GM18867 (cell line): ENCODE data around the gene TMEM178B.
"Not testable (repeated sequence)": the region's sequence is repeated elsewhere in the genome, so short reads cannot be mapped to it uniquely, and the experiment has no call there.

Experiments used
- ATAC-seq: cut with Tn5 transposase; IDR thresholded peaks from one replicate; pipeline ENCODE4 v1.9.1; 2021; ENCODE audit warnings: mild to moderate bottlenecking, moderate library complexity; ENCODE audit not compliant: unreplicated experiment

The TMEM178B gene

DNA sequence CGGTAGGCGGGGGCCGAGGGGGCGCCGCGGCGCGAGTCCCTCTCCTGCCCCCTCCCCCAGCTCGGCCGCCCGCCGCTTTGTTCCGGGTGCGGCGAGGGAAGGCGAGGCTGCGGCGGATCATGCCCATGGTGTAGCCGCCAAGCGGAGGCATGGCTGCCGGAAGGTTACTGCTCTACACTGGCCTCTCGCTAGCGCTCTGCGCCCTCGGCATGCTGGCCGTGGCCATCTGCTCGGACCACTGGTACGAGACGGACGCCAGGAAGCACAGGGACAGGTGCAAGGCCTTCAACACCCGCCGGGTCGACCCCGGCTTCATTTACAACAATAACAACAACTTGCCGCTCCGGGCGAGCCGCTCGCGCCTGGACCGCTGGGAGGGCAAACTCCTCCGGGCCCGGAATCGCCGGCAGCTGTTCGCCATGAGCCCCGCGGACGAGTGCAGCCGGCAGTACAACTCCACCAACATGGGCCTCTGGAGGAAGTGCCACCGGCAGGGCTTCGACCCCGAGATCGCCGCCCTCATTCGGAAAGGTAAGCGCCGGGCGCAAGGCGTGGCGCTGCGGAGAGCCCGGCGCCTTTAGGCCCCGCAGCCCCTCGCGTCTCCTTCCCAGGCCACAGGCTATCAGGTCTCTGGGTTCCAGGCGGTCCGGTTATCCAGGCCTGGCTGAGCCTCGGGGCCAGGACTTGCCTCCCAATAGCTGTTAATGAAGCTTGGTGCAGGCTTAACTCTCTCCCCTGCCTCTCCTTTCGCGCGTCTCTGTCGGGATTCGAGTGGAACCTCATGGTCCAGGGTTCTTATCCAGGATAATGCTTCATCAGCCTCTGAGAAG, 513 bp downstream of the TMEM178B start:
- no peak for ATAC-seq

DNA sequence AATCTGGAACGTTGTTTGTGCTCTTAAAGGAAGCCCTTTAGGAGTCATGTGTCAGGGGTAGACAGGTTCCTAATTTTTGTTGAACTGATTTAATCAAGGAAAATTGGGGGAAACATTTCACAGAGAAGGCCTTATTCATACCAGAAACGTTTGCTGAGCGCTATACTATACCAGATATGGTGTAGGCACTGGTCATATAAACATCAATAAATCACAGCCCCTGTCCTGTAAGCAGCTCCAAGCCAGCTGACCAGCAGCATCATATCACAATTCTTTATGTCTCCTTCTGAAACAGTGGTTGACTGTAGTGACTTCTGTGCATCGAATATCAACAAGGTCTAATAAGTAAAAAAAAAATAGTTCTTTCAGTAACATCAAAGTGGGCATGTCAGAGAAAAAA, 1.1 kb downstream of the TMEM178B start:
- ATAC-seq, result no peak

GRCh38 chr7:141076377-141076776, 2.5 kb downstream of the TMEM178B start:
- no peak for ATAC-seq

DNA sequence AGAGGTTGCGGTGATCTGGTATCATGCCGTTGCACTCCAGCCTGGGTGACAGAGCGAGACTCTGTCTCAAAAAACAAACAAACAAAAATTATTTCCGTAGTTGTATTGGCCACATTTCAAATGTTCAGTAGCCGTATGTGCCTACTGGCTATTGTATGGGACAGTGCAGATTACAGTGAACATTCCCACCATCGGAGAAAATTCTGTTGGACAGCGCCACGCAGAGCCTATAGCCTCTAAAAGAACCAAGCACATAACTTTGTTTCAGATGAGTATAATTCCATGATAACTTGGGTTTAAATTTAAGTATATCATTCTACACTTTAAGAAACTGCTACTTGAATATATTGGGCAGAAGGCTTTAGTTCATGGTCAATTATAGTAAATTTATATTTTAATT, 5.4 kb downstream of the TMEM178B start:
- ATAC-seq, result no peak

DNA sequence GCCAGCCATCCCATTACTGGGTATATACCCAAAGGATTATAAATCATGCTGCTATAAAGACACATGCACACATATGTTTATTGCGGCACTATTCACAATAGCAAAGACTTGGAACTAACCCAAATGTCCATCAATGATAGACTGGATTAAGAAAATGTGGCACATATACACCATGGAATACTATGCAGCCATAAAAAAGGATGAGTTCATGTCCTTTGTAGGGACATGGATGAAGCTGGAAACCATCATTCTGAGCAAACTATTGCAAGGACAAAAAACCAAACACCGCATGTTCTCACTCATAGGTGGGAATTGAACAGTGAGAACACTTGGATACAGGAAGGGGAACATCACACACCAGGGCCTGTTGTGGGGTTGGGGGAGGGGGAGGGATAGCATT, 15.6 kb downstream of the TMEM178B start:
- ATAC-seq, result not testable (repeated sequence)

- ATAC-seq, result no peak
Observed at GRCh38 chr7:141094336-141095070, 20.6 kb downstream of the TMEM178B start.

GRCh38 chr7:141097430-141097829, 23.6 kb downstream of the TMEM178B start:
- no peak for ATAC-seq

- no peak for ATAC-seq
Observed at GRCh38 chr7:141102436-141102835, 28.6 kb downstream of the TMEM178B start.

DNA sequence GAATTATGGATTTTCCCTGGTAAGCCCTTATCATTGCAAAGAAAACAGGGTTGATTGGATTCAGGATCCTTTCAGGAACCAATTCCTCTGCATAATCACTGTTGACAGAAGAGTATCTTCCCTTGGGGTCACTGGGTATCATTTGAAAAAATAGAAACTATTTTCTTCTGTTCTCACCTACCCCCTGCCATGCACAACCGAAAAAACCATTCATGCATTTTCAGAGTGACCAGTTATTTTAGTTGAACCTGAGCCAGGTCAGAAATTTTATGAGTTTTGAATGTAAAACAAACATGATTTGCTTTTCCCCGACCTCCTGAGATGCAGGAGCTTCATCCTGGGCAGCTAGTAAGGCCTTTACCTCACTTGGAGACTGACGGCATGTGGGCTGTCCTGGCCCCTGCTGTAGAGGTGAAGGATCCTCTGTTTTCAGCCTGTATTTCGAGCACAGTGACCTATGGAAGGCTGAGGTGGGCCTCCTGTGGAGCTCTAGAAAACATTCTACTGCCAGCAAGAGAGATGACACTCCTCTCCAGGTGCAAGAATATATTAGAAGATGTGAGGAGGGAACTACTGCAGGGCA, 30.1 kb downstream of the TMEM178B start:
- no peak for ATAC-seq

GRCh38 chr7:141113131-141113530, 39.3 kb downstream of the TMEM178B start:
- no peak for ATAC-seq

DNA sequence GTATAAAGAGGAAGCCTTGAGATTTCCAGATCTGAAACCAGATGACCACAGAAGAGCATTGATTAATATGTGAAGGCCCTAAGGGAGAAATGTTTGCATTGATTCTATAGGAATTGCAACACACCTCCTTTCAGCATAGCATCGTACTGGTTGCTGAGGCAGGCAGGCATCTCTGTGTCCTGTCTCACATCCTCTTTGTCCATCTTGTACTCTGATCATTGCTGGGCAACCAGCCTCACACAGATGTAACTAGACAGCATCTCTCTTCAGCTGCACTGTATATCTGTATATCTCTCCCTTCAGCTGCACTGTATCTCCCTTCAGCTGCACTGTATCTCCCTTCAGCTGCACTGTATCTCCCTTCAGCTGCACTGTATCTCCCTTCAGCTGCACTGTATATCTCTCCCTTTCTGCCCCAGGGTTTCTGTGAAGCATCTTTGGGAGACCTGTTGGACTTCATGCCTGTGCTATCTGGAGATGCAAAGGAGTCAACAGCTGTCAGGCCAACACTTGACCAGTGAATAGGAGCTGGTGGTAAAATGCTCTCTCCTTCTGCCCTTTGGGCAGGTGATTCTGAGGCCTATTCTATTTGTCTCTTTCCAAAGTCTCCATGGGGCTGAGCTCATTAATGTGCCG, 40.3 kb downstream of the TMEM178B start:
- no peak for ATAC-seq

DNA sequence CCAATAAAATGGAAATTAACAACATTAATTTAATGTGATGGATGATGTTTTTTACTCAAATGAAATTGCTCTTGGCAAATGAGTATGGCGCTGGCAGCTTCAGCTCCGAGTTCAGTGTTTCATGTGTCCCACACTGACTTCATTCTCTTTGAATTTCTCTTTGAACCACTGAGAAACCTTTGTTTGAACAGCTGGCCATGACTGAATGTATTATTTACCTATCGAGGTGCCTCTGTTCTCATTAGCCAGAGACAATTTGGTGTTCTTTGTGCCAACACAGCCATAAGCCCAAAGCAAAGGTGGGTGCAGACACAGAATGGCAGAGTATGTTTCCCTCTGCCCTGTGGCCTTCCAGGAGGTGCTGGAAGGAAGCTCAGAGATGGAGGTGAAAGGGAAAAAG, 42.1 kb downstream of the TMEM178B start:
- no peak for ATAC-seq

- not testable (repeated sequence) for ATAC-seq
Observed at GRCh38 chr7:141116661-141117060, 42.8 kb downstream of the TMEM178B start.

DNA sequence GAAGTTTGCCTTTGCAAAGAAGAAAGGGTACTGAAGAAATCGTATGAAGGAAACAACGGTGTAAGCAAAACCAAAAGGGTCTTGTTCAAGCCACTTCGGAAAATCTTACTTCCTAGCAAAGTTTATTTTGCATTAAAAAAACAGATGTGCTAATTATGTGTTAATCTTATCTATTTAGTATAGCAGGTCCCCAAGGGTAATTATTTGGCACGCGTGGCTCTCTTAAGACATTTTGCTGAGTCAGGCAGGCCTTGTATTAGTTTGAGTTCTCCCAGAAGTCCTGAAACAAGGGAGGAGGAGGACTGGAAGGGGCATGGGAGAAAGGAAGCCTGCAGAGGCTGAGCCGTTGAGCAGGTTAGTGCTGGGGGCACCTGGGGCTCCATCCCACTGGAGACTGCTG, 44.9 kb downstream of the TMEM178B start:
- no peak for ATAC-seq

- ATAC-seq, result no peak
Observed at GRCh38 chr7:141119187-141119586, 45.3 kb downstream of the TMEM178B start.

GRCh38 chr7:141122736-141123135, 48.9 kb downstream of the TMEM178B start:
- ATAC-seq, result no peak

GRCh38 chr7:141123522-141123921, 49.7 kb downstream of the TMEM178B start:
- no peak for ATAC-seq

GRCh38 chr7:141126107-141126506, 52.2 kb downstream of the TMEM178B start:
- no peak for ATAC-seq

DNA sequence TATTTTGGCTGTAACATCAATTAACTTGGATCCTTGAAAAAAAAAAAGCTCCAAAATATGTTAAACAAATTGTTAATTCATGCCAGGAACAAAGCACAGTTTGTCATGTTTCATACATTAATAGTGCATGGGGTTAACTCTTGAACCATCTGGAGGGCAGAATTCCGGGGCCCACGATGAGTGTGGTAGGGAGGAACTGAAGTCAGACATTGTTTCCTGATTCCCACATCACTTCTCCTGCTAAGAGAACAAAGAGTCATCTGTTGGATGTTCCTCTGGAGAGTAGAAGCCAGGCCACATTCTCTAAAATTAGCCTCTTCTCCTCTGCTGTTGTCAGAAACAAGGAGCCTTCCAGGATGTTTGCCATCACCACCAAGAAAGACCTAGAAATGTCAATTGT, 54.6 kb downstream of the TMEM178B start:
- ATAC-seq, result no peak

- no peak for ATAC-seq
Observed at GRCh38 chr7:141128931-141129330, 55.1 kb downstream of the TMEM178B start.

DNA sequence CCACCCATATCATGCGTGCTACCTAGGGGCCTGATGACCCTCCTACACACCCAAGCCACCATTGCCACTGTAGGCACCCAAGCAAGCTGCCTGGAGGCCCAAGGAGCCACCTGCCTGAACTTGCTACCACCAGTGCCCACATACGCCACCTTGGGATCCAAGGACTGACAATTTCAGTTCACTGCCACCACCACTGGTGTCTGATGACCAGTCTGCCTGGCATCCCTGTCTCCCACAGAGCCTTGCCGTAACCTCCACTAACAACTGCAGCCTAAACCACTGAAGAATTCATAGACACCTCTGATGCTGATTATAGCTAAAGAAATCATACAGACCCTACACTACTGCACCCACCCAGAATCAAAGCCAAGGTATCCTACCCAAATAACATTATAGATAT, 58.8 kb downstream of the TMEM178B start:
- no peak for ATAC-seq
